Fibroblast of lung (primary cell): Measurements from ENCODE around the gene CHD9NB.
"Not testable (repeated sequence)": the region's sequence is repeated elsewhere in the genome, so short reads cannot be mapped to it uniquely, and the experiment has no call there.

ENCODE experiments used
- EZH2 ChIP-seq: IDR thresholded peaks from 2 replicates; pipeline ENCODE4 v1.5.1; 2012; ENCODE audit warnings: low read length, control low read depth, mild to moderate bottlenecking; ENCODE audit errors: missing control alignments
- TF ChIP-seq, protein P1 (sequence below), 2 donors: IDR thresholded peaks in 1 of 2; conservative IDR thresholded peaks in 1 of 2; 1 replicate in 1 of 2; 2 replicates in 1 of 2; pipeline ENCODE4 v1.5.1; 2011 to 2012; ENCODE audit warnings: low read length in 2 of 2, control low read depth in 1 of 2, inconsistent platforms in 1 of 2, low read depth in 1 of 2, mild to moderate bottlenecking in 1 of 2

DNA sequence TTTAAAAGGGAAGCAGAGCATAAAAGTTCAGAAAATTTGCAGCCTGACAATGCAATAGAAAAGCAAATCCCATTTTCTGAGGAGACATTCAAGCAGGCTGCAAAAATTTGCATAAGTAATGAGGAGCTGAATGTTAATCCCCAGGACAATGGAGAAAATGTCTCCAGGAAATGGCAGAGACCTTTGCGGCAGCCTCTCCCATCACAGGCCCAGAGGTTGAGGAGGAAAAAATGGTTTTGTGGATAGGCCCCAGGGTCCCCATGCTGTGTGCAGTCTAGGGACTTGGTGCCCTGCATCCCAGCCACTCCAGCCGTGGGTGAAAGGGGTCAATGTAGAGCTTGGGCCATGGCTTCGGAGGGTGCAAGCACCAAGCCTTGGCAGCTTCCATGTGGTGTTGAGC, 21.6 kb upstream of the CHD9NB start:
- TF ChIP-seq, protein P1, sequence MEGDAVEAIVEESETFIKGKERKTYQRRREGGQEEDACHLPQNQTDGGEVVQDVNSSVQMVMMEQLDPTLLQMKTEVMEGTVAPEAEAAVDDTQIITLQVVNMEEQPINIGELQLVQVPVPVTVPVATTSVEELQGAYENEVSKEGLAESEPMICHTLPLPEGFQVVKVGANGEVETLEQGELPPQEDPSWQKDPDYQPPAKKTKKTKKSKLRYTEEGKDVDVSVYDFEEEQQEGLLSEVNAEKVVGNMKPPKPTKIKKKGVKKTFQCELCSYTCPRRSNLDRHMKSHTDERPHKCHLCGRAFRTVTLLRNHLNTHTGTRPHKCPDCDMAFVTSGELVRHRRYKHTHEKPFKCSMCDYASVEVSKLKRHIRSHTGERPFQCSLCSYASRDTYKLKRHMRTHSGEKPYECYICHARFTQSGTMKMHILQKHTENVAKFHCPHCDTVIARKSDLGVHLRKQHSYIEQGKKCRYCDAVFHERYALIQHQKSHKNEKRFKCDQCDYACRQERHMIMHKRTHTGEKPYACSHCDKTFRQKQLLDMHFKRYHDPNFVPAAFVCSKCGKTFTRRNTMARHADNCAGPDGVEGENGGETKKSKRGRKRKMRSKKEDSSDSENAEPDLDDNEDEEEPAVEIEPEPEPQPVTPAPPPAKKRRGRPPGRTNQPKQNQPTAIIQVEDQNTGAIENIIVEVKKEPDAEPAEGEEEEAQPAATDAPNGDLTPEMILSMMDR (conservative IDR thresholded peaks at IDR 0.05 in 1 of 2, IDR thresholded peaks at IDR 0.05 in 1 of 2; ENCODE audit: low read depth in 1 of 2, low read length in 2 of 2): not testable (repeated sequence)
- not testable (repeated sequence) for TF ChIP-seq EZH2
